GM12801 (cell line): ENCODE measurements around the gene ZBTB18.

Experiments
- TF ChIP-seq, protein P1 (sequence below): IDR thresholded peaks from one replicate; pipeline ENCODE4 v1.5.1; 2011; ENCODE audit warnings: control low read depth; ENCODE audit not compliant: insufficient read length; ENCODE audit errors: extremely low read depth

The ZBTB18 gene

DNA sequence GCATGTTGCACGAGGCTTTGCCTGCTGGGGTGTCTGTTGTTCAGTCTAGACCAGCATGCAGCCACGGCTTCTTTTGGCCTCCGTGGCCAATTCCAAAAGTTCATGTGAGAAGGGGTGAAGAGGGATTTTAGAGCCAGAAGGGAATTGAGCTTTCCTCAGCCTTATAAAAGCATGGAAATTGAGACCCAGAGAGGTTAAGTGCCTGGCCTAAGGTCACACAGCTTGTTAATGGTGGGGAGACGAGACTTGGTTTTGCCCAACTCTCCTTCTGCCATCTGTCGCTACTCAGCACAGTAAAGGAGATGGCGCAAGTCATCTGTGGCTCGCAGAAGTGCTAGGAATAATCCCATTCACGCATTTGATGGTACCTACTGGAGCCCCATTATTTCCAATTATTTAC is 25.7 kb downstream of the ZBTB18 start:
- TF ChIP-seq, protein P1, sequence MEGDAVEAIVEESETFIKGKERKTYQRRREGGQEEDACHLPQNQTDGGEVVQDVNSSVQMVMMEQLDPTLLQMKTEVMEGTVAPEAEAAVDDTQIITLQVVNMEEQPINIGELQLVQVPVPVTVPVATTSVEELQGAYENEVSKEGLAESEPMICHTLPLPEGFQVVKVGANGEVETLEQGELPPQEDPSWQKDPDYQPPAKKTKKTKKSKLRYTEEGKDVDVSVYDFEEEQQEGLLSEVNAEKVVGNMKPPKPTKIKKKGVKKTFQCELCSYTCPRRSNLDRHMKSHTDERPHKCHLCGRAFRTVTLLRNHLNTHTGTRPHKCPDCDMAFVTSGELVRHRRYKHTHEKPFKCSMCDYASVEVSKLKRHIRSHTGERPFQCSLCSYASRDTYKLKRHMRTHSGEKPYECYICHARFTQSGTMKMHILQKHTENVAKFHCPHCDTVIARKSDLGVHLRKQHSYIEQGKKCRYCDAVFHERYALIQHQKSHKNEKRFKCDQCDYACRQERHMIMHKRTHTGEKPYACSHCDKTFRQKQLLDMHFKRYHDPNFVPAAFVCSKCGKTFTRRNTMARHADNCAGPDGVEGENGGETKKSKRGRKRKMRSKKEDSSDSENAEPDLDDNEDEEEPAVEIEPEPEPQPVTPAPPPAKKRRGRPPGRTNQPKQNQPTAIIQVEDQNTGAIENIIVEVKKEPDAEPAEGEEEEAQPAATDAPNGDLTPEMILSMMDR = no peak

DNA sequence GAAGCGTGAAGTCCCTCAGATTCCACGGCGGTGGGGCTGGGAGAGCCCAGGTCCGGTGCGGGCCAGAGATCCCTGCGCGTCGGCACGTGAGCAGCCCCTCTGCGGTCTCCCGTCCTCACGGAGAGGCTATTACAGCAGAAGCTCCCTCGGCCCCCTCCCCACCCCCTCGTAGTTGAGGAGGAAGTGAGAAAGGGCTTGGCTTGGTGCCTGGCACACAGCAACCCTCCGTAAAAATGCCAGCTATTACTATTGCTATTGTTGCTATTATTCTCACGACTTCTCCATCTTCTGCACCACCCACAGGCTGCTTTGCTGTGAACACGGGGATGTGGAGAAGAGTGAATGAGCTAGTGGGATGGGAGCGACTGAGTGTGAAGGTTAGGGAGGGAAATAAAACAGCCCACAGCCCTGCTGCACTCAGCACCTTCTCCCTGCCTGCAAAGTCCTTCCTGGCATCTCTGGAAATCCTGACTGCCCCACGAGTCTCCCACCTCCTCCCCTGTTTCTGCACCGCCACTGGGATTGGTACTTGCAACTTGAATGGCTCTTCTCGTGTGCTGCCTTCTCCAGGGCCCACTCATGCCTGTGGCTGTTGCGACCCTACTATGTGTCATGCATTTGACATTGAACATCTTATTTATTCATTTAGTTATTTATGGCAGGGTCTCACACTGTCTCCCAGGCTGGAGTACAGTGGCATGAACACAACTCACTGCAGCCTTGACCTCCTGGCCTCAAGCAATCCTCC is 26.6 kb downstream of the ZBTB18 start:
- TF ChIP-seq, protein P1 = no peak

DNA sequence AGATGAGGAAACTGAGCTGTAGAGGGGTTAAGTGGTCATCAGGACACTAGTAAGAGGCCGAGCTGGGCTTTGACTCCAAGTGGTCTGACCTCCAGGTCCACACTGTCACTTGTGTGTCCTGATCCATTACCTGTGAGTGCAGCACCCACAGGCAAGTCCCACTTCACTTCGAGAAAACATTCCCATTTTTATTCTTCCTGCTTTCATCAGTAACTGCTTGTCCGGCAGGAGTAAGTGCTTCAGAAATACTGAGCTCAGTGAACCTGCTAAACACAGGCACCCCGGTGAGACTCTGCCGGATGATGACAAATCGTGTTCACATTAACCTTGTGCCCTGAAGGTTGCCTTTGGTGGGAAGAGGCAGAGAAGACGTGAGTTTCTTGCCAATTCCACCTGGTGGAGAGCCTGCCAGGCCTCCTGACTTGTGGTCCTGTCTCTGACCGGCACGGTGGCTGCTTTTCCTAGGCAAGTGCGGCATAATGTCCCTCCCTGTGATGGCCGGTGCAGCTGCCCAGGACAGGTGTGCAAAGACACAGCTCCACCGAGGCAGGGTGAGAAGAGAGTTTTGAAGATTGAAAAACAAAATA is 29.4 kb downstream of the ZBTB18 start:
- TF ChIP-seq, protein P1 = no peak

DNA sequence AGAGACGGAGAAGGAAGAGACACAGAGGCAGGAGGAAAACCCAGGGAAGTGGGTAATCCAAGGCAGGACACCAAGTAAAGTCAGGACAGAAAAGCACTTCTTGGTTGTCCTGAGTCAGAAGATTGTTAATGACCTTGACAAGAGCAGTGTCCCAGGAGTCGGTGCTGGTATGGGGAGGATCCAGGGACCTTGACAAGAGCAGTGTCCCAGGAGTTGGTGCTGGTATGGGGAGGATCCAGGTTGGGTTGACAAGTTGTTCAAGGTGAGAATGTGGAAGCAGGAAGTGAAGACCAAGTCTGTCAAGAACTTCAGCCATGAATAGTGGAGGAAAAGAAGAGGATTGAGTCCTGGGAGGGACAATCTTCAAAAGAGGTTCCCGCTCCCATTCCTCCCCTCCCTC is 31.9 kb downstream of the ZBTB18 start:
- TF ChIP-seq, protein P1 = no peak

DNA sequence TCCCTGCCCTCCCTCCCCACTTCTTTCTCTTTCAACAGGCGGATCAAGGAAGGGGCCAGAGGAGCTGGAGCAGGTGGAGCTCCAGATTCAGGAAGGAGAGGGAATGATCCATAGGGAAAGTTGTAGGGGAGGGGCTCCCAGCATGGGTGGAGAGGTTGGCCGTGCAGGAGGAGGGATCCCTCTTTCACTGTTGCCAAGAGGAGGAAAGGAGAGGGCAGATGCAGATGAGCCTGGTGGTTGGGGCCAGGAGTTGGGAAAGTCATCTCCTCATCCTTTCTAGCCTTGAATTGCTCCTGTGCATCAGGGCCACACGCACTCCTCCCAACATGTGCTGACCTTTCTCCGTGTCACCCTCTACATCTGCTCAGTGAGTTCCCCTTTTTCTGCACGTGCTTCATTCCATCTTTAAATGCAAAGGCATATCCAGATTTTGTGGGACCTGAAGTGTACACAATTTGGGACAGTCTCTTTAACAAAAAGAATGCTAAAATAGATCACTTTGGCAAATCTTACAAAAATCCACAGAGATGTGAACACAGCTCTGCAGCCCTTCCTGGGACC is 32.4 kb downstream of the ZBTB18 start:
- TF ChIP-seq, protein P1 = no peak

DNA sequence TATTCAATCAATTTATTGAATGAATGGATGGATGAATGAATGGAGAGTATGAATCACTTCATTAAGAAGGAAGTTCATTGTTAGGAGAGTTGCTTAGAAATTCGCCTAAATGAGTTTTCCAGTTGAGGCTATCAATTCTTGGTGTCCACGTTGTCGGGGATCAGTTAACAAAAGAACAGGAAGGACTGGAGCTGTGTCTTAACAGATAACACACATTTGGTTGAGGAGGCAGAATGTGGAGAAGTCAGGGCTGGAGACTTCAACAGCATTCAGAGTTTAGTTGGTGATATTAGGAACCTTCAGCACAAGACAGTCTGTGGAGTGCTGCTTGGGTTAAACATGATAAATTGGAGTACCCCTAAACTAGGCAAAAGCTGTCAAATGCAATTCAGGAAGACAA is 33.7 kb downstream of the ZBTB18 start:
- TF ChIP-seq, protein P1 = no peak

DNA sequence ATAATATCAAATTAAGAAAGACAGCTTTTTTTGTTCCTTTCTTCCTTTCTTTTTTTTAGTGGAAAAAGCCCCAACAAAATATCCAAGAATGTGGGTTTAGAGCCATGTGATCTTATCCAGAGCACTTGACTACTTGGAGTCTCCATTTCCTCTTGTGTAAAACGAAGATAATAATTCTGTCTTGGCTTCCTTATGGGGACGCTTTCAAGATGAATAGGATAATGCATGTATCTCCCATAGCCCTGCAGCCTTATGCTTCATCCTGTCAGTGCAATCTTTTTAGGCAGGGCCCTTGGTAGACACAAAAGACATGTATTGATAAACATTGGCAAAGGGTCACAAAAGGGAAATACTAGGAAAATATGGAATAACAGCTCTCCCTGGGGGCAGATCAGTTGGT is 34.8 kb downstream of the ZBTB18 start:
- TF ChIP-seq, protein P1 = no peak
